SJSA1 (cell line): ENCODE data around the gene FBN1. TPM values are rescaled to one million over a fixed set of nuclear protein-coding genes. Genes with fewer than 3 reads are reported as not detected.

Experiments used
- DNase-seq, 2 experiments: peaks; one replicate each; pipeline ENCODE4 v3.0.0-alpha.2; 2015 to 2020; ENCODE audit warnings: low spot score in 2 of 2, low read depth in 1 of 2
- H3K27ac ChIP-seq: fragments of 250-450 bp; sonication (Bioruptor Pico); 2 replicates; pipeline ENCODE4 v1.5.1; 2020; ENCODE audit warnings: mild to moderate bottlenecking, moderate library complexity
- H3K27me3 ChIP-seq: fragments of 250-450 bp; sonication (Bioruptor Pico); replicated peaks from 2 replicates; pipeline ENCODE4 v1.5.1; 2020; ENCODE audit warnings: mild to moderate bottlenecking, moderate library complexity
- H3K36me3 ChIP-seq: fragments of 250-450 bp; sonication (Bioruptor Pico); 2 replicates; pipeline ENCODE4 v1.5.1; 2020; ENCODE audit warnings: mild to moderate bottlenecking
- H3K4me1 ChIP-seq: fragments of 250-450 bp; sonication (Bioruptor Pico); replicated peaks from 2 replicates; pipeline ENCODE4 v1.6.1; 2021; ENCODE audit warnings: mild to moderate bottlenecking
- H3K4me3 ChIP-seq: fragments of 250-450 bp; sonication (Bioruptor Pico); 2 replicates; pipeline ENCODE4 v1.5.1; 2020; ENCODE audit warnings: mild to moderate bottlenecking
- H3K9me3 ChIP-seq: fragments of 250-450 bp; sonication (Bioruptor Pico); replicated peaks from 2 replicates; pipeline ENCODE4 v1.5.1; 2020; ENCODE audit warnings: mild to moderate bottlenecking
- total RNA-seq: library from RNA; depleted of rRNA; stranded (reverse); fragments of >200 nt; shearing (Covaris generic); gene quantifications from 2 replicates; pipeline ENCODE4 v1.2.3, GENCODE V29; 2014

FBN1 gene
- total RNA-seq, 1 experiment from 2014 or later: 352 TPM

DNA sequence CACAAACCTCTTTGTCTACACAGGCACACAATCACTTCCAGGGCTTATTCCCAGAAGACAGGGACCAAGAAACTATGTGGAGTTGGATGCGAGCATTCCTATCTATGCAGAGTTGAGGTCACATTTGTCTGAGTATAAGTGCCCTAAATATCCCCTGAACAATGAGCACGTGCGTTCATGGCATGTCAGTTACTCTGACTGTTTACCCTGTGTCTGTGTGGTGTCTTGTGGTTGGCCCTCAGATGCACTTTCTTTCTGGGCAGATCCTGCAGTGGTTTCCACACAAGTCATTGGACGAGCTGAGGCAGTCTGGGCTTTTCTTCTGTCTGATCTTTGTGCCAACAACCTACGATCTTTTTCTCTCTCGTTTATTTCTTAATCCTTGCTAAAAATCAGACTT is 134.5 kb downstream of the FBN1 start:
- peak; percentile 63 to 77 for DNase-seq

GRCh38 chr15:48507416-48508065 is 138.0 kb downstream of the FBN1 start:
- H3K9me3 ChIP-seq: no peaks in the 10 kb centered on the region
- H3K36me3 ChIP-seq: peaks cover 89% of the 10 kb centered on the region
- no peaks in the 10 kb centered on the region for H3K27me3 ChIP-seq
- H3K4me1 ChIP-seq: peaks cover 13% of the 10 kb centered on the region
- DNase-seq: peak in 1 of 2 experiments; percentile 53
- no peak overlapping the region for H3K4me3 ChIP-seq
- no peak overlapping the region for H3K27ac ChIP-seq

More for the DNA sequence above, 134.5 kb downstream of the FBN1 start:
- peaks cover 92% of the 10 kb centered on the region for H3K36me3 ChIP-seq
- no peaks in the 10 kb centered on the region for H3K27me3 ChIP-seq
- H3K4me1 ChIP-seq: peaks cover 13% of the 10 kb centered on the region
- H3K4me3 ChIP-seq: no peak overlapping the region
- H3K9me3 ChIP-seq: no peaks in the 10 kb centered on the region
- peak overlapping the region; percentile 29 for H3K27ac ChIP-seq

- Histone ChIP-seq H3K4me3 (no peak overlapping the region), H3K36me3 (peaks cover 92% of the 10 kb centered on the region), H3K27me3 (no peaks in the 10 kb centered on the region), H3K27ac (no peak overlapping the region), H3K4me1 (no peaks in the 10 kb centered on the region; the same call in 1 of the 2 replicates), H3K9me3 (no peaks in the 10 kb centered on the region)
- no peak for DNase-seq
Observed at GRCh38 chr15:48505067-48505466, 140.4 kb downstream of the FBN1 start.

- H3K9me3 ChIP-seq: no peaks in the 10 kb centered on the region
- DNase-seq: no peak
- no peaks in the 10 kb centered on the region for H3K27me3 ChIP-seq
- 0 out of 2 replicates have a peak overlapping the region, but pooled peaks have one; percentile 11 for H3K27ac ChIP-seq
- peaks cover 90% of the 10 kb centered on the region for H3K36me3 ChIP-seq
- no peaks in the 10 kb centered on the region; the same call in 1 of the 2 replicates for H3K4me1 ChIP-seq
- no peak overlapping the region for H3K4me3 ChIP-seq
Observed at GRCh38 chr15:48501208-48501607, 144.3 kb downstream of the FBN1 start.

GRCh38 chr15:48500595-48500994 is 144.9 kb downstream of the FBN1 start:
- Histone ChIP-seq H3K36me3 (peaks cover 90% of the 10 kb centered on the region), H3K9me3 (no peaks in the 10 kb centered on the region), H3K27me3 (no peaks in the 10 kb centered on the region), H3K4me1 (no peaks in the 10 kb centered on the region; the same call in 1 of the 2 replicates), H3K4me3 (no peak overlapping the region), H3K27ac (0 out of 2 replicates have a peak overlapping the region, but pooled peaks have one; percentile 11)
- no peak for DNase-seq

GRCh38 chr15:48499978-48500377 is 145.5 kb downstream of the FBN1 start:
- peaks cover under 1% of the 10 kb centered on the region for H3K4me1 ChIP-seq
- no peaks in the 10 kb centered on the region for H3K27me3 ChIP-seq
- H3K9me3 ChIP-seq: no peaks in the 10 kb centered on the region
- peaks cover 90% of the 10 kb centered on the region for H3K36me3 ChIP-seq
- H3K27ac ChIP-seq: no peak overlapping the region
- H3K4me3 ChIP-seq: no peak overlapping the region
- DNase-seq: no peak

DNA sequence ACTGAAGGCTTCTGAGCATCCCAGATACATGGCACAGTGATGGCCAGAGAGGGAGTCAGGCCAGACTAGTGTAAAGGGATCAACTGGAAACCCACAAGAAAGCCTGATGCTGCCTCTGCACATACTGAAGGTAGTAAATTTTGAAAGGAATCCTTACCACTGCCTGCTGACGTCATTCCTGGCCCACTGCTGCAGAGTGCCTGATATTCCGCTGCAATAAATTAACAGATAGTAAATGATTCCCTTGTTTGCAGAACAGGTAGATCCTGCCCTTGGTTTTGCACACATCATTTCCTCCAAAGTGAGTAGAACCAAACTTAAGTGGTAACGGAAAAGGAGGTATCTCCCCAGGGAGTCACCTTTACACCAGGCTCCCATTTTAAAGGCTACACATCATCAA is 146.7 kb downstream of the FBN1 start:
- DNase-seq: no peak
- Histone ChIP-seq H3K27me3 (no peaks in the 10 kb centered on the region), H3K27ac (no peak overlapping the region), H3K4me1 (peaks cover 12% of the 10 kb centered on the region), H3K4me3 (no peak overlapping the region), H3K9me3 (no peaks in the 10 kb centered on the region), H3K36me3 (peaks cover 90% of the 10 kb centered on the region)

DNA sequence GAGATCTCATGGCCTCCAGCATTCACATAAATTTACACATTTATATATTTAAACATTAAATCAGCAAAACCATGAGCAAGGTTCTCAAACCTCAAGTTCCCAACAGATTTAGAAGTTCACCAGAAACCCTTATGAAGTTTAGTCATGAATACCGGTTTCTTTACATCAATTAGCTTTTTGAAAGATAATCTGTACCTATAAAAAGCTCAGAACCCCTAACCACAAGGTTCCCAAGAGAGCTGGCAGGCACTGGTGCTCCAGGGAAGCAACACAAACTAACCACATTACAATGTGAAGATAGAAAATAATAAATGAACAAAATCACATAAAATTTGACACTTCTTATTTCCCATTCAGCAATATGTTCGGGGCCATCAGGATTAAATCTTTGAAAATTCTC is 150.9 kb downstream of the FBN1 start:
- DNase-seq: no peak
- Histone ChIP-seq H3K4me1 (peaks cover 23% of the 10 kb centered on the region), H3K4me3 (no peak overlapping the region), H3K9me3 (no peaks in the 10 kb centered on the region), H3K36me3 (peaks cover 87% of the 10 kb centered on the region), H3K27me3 (no peaks in the 10 kb centered on the region), H3K27ac (peak overlapping the region; percentile 86)

DNA sequence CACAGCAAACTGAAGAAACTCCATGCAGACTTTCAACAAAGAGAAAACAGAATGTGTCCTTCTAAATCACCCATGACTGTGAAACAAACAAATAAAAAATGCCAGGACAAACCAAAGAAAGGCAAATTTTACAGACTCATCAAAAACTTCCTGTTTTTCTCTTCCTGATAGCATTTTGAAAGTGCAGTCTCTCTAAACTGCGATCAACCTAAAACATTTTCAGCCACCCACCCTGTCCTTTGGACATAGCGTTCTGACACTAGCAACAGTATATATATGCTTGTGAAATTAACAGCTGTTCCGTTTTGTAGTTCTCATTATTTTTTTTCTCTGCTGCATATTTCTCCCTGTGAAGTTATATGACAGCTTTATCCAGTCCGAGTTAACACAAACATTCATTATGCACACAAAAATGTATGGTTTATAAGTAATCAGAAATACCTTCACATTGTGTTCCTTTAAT is 151.7 kb downstream of the FBN1 start:
- Histone ChIP-seq H3K27ac (peak overlapping the region; percentile 86), H3K36me3 (peaks cover 87% of the 10 kb centered on the region), H3K4me3 (no peak overlapping the region), H3K4me1 (peaks cover 23% of the 10 kb centered on the region), H3K9me3 (no peaks in the 10 kb centered on the region), H3K27me3 (no peaks in the 10 kb centered on the region)
- no peak for DNase-seq

DNA sequence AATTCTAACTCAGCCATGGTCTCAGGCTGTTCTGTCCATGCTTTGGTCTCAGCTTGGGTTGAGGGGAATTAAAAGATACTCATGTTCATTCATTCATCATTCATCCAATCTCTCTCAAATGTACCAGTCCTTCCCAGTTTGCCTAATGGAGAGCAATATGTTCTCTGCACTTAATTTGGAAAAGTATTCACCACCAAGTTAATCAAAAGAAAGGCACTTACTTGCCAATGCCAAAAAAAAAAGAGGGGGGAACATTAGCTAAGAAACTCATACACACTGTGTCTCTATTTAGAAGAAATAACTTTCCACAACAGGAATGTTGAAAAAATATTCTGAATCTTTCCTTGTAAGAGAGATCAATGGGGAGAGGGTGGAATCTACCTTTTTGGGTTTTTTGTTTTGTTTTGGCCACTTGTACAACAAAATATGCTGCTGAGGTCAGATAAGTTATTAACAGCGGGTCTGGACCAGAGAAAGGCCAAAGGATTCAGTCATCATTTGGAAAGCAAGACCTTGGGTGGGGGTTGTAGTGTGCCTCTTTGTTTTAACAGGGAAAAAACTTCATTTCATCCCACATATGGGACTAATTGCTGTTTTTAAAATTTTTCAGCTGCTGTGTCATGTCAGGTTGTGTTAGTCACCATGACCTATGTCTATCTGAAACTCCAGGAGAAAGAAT is 152.3 kb downstream of the FBN1 start:
- H3K36me3 ChIP-seq: peaks cover 87% of the 10 kb centered on the region
- H3K27me3 ChIP-seq: no peaks in the 10 kb centered on the region
- peaks cover 23% of the 10 kb centered on the region for H3K4me1 ChIP-seq
- no peaks in the 10 kb centered on the region for H3K9me3 ChIP-seq
- peak; percentile 70 to 90 for DNase-seq
- no peak overlapping the region for H3K4me3 ChIP-seq
- H3K27ac ChIP-seq: peak overlapping the region; percentile 86

GRCh38 chr15:48486228-48486627 is 159.3 kb downstream of the FBN1 start:
- H3K36me3 ChIP-seq: peaks cover 97% of the 10 kb centered on the region
- H3K9me3 ChIP-seq: no peaks in the 10 kb centered on the region
- DNase-seq: no peak
- H3K27me3 ChIP-seq: no peaks in the 10 kb centered on the region
- H3K4me3 ChIP-seq: no peak overlapping the region
- peaks cover 17% of the 10 kb centered on the region for H3K4me1 ChIP-seq
- H3K27ac ChIP-seq: no peak overlapping the region

DNA sequence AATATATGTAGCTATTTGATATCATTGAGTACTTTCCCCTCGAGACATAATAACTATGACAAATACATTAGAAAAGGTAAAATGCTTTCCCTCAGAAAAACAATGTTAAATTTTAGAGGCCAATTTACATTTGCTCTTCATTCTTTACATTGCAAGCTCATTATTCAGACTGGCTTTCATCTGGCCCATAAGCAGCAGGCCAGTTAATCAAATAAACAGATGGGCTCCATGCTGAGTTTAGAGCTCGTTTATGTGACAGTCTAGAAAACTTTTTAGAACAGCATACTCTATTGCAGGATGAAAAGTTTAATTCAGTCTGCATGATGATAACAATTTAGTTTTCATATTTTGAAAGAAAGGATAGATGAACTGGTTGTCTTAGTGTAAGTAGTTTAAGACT is 163.7 kb downstream of the FBN1 start:
- H3K4me1 ChIP-seq: peaks cover 17% of the 10 kb centered on the region
- H3K4me3 ChIP-seq: no peak overlapping the region
- H3K36me3 ChIP-seq: peaks cover 100% of the 10 kb centered on the region
- no peaks in the 10 kb centered on the region for H3K9me3 ChIP-seq
- H3K27ac ChIP-seq: peak overlapping the region; percentile 13; the same call in 1 of the 2 replicates
- peak in 1 of 2 experiments; percentile 27 for DNase-seq
- H3K27me3 ChIP-seq: no peaks in the 10 kb centered on the region

GRCh38 chr15:48479751-48480150 is 165.8 kb downstream of the FBN1 start:
- no peak for DNase-seq
- H3K27me3 ChIP-seq: no peaks in the 10 kb centered on the region
- no peak overlapping the region for H3K27ac ChIP-seq
- no peaks in the 10 kb centered on the region for H3K9me3 ChIP-seq
- H3K4me1 ChIP-seq: peaks cover 17% of the 10 kb centered on the region
- peaks cover 89% of the 10 kb centered on the region for H3K36me3 ChIP-seq
- no peak overlapping the region for H3K4me3 ChIP-seq

DNA sequence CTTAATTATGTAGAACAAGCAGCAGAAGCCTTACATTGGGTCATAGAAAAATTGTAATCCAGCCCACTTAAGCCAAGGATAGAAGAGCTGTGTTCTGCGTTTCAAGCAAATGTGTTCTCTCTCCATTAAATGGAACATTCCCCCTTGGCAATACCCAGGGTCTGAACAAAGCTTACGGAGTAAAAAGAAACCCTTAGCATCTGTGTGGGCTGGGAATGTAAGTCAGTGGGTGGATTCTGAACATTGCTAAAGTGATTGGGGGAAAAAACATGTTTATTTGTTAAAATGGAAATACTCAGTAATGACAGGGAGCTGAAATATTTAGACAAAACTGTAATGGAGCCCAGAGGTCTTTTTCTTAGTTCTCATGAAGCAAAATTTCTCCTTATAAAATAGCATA is 166.9 kb downstream of the FBN1 start:
- DNase-seq: no peak
- no peak overlapping the region for H3K27ac ChIP-seq
- H3K4me3 ChIP-seq: no peak overlapping the region
- H3K27me3 ChIP-seq: no peaks in the 10 kb centered on the region
- no peaks in the 10 kb centered on the region for H3K9me3 ChIP-seq
- H3K4me1 ChIP-seq: peaks cover 17% of the 10 kb centered on the region
- peaks cover 88% of the 10 kb centered on the region for H3K36me3 ChIP-seq
